T-helper 17 cell (primary cell): ENCODE measurements around the gene FGFBP1. TPM values are rescaled to one million over a fixed set of nuclear protein-coding genes. Genes with fewer than 3 reads are reported as not detected.

Experiments used
- ATAC-seq: fragments of 150-1000 bp; cut with Tn5 transposase; 2 replicates; pipeline ENCODE4 v1.10.0; 2021; ENCODE audit warnings: mild to moderate bottlenecking, moderate library complexity
- DNase-seq, 3 donors: peaks; one replicate each; pipeline versions ENCODE4 v3.0.0 to v3.0.0-alpha.2; 2020 to 2021
- H3K9me3 ChIP-seq: one replicate; pipeline ENCODE4 v1.7.0; 2013; ENCODE audit warnings: low read length, mild to moderate bottlenecking; ENCODE audit not compliant: control insufficient read depth, poor library complexity, severe bottlenecking
- H3K27ac Mint-ChIP-seq: one replicate; pipeline ENCODE4 v1.8.0; 2022; ENCODE audit warnings: mild to moderate bottlenecking, moderate library complexity, mixed read lengths
- H3K27me3 Mint-ChIP-seq: one replicate; pipeline ENCODE4 v1.8.0; 2022; ENCODE audit warnings: mixed read lengths
- H3K36me3 Mint-ChIP-seq: one replicate; pipeline ENCODE4 v1.8.0; 2022; ENCODE audit warnings: low read depth, mixed read lengths
- H3K4me1 Mint-ChIP-seq: one replicate; pipeline ENCODE4 v1.8.0; 2022; ENCODE audit warnings: mild to moderate bottlenecking, mixed read lengths
- H3K4me3 Mint-ChIP-seq: one replicate; pipeline ENCODE4 v1.8.0; 2022; ENCODE audit warnings: mild to moderate bottlenecking, moderate library complexity, mixed read lengths
- total RNA-seq, 4 donors: library from RNA in 2 of 4; stranded (reverse) in 2 of 4; gene quantifications; one replicate each; pipeline ENCODE4 v1.2.3 and lab custom pipeline; 2022 to 2026

FGFBP1 gene
- total RNA-seq, 2 donors from 2014 or later, result not detected

DNA sequence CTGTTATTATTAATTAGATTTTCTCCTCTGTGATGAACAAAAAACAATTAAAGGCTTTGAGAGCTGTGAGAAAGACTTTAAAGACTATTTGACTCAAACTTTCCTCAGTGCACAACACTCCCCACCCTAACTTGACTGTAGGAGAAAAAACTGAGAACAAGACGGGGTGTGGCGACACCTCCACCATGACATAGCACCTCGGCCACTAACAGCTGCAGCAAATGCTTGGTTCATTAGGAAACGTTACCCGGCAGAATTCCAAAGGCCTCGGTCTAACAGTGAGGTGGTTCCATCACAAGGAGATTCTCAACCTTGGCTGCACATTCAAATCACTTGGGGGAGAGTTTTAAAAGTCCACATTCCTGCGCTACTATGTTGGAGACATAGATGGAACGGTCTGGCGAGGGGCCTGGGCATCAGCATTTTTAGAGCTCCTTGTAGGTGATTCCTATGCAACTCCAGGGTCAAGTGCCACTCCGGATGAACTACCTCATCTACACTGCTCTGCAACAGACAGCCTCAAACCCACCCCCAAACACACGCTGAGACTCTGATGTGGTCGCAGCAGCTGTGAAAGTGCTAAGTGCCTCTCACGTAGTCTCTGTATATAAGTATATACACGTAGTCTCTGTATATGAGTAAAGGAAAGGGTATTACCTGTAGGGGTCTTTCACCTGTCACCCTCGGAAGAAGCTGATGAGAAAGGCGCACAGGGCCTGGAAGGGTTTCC is 23.4 kb upstream of the FGFBP1 start:
- Mint-ChIP-seq H3K4me3 (no peak overlapping the region), H3K36me3 (peaks cover 2% of the 10 kb centered on the region), H3K27ac (no peak overlapping the region), H3K4me1 (no peaks in the 10 kb centered on the region), H3K27me3 (peaks cover 33% of the 10 kb centered on the region)
- DNase-seq (no peak), ATAC-seq (no peak)
- peaks cover 3% of the 10 kb centered on the region for H3K9me3 ChIP-seq

DNA sequence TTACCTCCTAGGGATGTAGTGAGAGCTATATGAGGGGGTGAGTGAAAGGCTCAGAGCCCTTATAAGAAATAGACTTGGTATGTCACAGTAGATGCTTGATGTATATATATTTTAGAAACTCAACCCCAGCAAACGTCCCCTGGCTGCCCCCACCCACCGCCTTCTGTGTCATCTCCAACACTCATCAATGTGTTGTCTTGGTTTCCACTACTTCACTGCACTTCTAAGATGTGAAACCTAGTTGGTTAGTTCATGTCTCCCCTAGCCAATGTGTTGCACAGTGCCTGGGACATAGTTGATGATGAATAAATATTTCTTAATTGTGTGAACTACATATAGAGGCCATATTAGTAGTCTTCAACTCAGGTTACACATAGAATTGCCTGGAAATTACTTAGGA is 20.0 kb upstream of the FGFBP1 start:
- ATAC-seq, result no peak
- Mint-ChIP-seq H3K27ac (no peak overlapping the region), H3K36me3 (no peaks in the 10 kb centered on the region), H3K4me3 (no peak overlapping the region), H3K27me3 (peaks cover 36% of the 10 kb centered on the region), H3K4me1 (peaks cover 6% of the 10 kb centered on the region)
- H3K9me3 ChIP-seq, result no peaks in the 10 kb centered on the region
- no peak for DNase-seq

DNA sequence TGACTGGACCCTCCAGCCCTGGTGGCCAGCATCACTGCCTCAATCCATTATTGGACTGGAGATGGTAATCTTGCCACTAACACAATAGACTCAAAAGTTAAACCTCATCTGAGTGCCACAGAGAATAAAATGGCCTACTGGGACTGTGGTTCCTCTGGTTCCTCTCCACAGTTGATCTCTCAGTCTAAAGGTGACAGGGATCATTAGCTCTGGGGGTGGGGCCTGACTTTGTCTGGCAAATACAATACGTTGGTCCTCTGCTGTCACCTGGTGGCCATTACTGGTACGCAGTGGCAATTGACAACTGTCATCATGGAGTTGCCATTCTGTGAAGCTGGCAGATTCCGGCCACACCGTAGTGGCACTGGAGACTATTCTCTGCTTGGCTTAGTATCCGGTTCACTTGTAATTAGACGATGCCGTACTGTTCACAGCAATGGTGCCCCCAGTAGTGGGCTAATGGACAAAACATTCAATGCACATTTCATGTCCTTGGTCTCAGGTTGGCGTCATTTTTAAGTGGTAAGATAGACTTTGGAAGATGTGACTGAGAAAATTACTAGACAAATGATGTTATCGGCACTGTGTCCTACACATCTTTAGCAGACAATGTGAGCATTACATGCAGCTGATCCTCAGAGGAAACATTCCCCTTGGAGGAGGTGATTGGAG is 17.8 kb upstream of the FGFBP1 start:
- DNase-seq, result peak; percentile 19 to 61 (median 30)
- ATAC-seq, result peak; percentile 93
- no peak overlapping the region for H3K4me3 Mint-ChIP-seq
- no peaks in the 10 kb centered on the region for H3K36me3 Mint-ChIP-seq
- H3K4me1 Mint-ChIP-seq, result peaks cover 6% of the 10 kb centered on the region
- no peaks in the 10 kb centered on the region for H3K9me3 ChIP-seq
- peaks cover 32% of the 10 kb centered on the region for H3K27me3 Mint-ChIP-seq
- peak overlapping the region; percentile 67 for H3K27ac Mint-ChIP-seq

DNA sequence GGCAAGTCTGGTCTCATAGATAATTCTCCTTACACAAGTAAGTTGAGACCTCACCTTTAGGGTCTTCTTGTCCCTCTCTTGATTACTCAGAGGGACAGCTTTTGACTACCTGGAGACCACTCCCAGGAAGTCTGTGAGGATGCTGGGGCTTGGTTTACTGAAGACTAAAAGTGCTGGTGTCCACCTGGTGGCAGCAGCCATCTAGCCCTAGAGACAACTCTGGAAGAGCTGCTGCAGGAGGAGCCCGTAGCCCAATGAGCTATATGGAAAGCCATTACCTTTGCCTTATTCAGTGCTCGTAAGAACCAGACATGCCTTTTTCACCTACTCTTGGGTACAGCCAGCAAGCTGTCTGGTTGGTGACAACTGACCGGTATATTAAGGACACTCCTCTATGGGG is 17.1 kb upstream of the FGFBP1 start:
- no peak for ATAC-seq
- peaks cover 6% of the 10 kb centered on the region for H3K4me1 Mint-ChIP-seq
- H3K27ac Mint-ChIP-seq, result no peak overlapping the region
- no peaks in the 10 kb centered on the region for H3K36me3 Mint-ChIP-seq
- DNase-seq, result no peak
- H3K27me3 Mint-ChIP-seq, result peaks cover 32% of the 10 kb centered on the region
- H3K4me3 Mint-ChIP-seq, result no peak overlapping the region
- H3K9me3 ChIP-seq, result no peaks in the 10 kb centered on the region

DNA sequence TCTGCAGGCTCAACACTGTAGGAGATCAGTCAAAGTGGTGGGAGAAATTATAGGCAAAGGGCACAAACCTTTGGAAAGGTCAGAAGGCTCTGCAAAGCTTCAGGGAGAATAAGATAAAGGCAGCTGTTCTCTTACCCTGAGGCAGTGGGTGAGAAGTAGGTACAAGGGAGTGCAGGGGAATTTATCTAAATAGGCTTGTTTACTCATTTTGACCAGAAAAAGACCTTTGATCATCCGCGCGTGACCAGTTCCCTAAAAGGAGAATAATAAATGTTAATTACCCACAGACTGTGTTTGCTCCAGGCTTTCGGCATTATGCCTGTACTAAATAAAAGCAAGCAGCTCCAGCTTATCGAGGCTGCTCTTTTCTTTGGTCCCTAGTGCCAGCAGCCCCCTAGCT is 15.1 kb upstream of the FGFBP1 start:
- H3K36me3 Mint-ChIP-seq, result no peaks in the 10 kb centered on the region
- no peak for DNase-seq
- no peak overlapping the region for H3K4me3 Mint-ChIP-seq
- peaks cover 16% of the 10 kb centered on the region for H3K27me3 Mint-ChIP-seq
- peaks cover 6% of the 10 kb centered on the region for H3K4me1 Mint-ChIP-seq
- H3K9me3 ChIP-seq, result no peaks in the 10 kb centered on the region
- no peak for ATAC-seq
- no peak overlapping the region for H3K27ac Mint-ChIP-seq

DNA sequence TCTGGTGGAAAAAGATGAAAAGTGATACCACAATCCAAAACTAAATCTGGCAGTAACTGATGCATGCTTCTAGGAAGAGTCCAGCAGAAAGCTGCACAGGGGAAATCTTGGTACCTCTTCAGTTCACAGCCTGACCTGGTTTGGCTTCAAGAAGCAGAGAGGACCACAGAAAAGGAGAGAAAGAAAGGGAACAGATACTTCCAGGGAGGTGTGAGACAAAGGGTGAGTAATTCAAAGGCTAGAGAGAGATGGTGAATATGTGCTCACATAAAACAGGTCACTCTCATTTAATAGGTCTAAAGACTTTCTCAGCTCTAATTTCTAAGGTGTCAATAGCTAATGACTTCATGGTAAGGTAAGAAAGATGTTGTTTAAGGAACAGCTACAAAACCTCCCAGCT is 13.2 kb upstream of the FGFBP1 start:
- H3K9me3 ChIP-seq, result no peaks in the 10 kb centered on the region
- no peak overlapping the region for H3K27ac Mint-ChIP-seq
- no peak overlapping the region for H3K4me3 Mint-ChIP-seq
- DNase-seq (no peak), ATAC-seq (no peak)
- H3K27me3 Mint-ChIP-seq, result peaks cover 10% of the 10 kb centered on the region
- no peaks in the 10 kb centered on the region for H3K36me3 Mint-ChIP-seq
- peaks cover 6% of the 10 kb centered on the region for H3K4me1 Mint-ChIP-seq

DNA sequence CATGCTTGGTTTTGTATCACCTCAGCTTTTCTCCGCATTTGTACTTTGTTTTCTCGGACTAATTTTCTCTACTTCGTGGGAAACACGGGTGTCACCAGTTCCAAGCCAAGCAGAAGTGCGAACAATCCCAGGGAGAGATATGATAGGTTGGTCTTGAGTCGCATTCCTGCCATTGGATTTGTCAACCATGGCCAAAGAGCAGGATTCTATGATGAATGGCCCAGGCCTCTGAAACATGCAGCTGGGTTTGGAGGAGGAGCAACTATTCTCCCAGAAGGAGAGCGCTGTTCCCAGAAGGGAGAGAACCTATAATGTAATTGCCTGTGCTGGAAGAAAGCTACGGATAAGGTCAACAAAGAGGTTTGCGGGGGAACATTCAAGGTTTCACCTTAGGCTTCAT is 10.3 kb upstream of the FGFBP1 start:
- ATAC-seq (no peak), DNase-seq (no peak)
- no peak overlapping the region for H3K4me3 Mint-ChIP-seq
- no peak overlapping the region for H3K27ac Mint-ChIP-seq
- no peaks in the 10 kb centered on the region for H3K36me3 Mint-ChIP-seq
- peaks cover 9% of the 10 kb centered on the region for H3K27me3 Mint-ChIP-seq
- no peaks in the 10 kb centered on the region for H3K4me1 Mint-ChIP-seq
- H3K9me3 ChIP-seq, result no peaks in the 10 kb centered on the region

DNA sequence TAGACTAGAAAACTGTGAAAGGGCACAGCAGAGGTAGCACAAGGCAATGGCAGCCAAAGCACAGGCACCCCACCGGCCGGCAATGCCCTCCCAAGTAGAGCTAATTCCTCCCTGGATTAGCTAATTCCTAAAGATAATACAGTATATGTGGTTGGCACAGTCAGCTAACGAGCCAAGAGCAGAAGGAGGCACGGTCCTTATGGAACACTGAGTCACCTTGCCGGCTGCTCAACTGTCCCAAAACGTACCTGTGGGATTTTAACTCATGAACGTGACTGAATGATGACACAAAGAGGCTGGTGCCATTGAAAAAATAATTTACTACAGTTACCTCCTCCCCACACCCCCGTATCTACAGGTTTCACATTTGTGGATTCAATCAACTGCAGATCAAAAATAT is 9.1 kb upstream of the FGFBP1 start:
- no peak overlapping the region for H3K4me3 Mint-ChIP-seq
- H3K9me3 ChIP-seq, result no peaks in the 10 kb centered on the region
- no peaks in the 10 kb centered on the region for H3K4me1 Mint-ChIP-seq
- DNase-seq (no peak), ATAC-seq (no peak)
- no peaks in the 10 kb centered on the region for H3K36me3 Mint-ChIP-seq
- H3K27me3 Mint-ChIP-seq, result peaks cover 13% of the 10 kb centered on the region
- H3K27ac Mint-ChIP-seq, result no peak overlapping the region

DNA sequence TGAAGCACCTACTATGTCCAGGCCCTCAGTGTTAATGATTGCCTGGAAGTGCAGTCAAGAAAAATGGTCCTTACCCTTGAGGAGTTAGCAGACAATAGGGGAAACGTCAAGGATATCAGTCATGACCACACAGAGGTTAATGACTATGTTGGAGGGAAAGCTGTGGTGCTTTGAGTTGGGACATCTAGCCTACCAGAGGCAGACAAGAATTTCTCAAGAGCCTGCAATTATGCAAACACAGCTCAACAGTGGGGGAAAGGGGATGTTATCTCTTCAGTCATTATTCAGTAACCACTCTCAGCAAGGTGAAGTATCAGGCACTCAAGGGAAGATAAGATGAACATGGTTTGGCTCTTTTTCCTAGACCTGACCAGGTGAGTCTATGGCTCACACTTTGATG is 7.0 kb upstream of the FGFBP1 start:
- peaks cover 29% of the 10 kb centered on the region for H3K27me3 Mint-ChIP-seq
- no peak overlapping the region for H3K4me3 Mint-ChIP-seq
- no peaks in the 10 kb centered on the region for H3K9me3 ChIP-seq
- H3K36me3 Mint-ChIP-seq, result no peaks in the 10 kb centered on the region
- H3K27ac Mint-ChIP-seq, result no peak overlapping the region
- DNase-seq, result no peak
- ATAC-seq, result no peak
- H3K4me1 Mint-ChIP-seq, result no peaks in the 10 kb centered on the region

DNA sequence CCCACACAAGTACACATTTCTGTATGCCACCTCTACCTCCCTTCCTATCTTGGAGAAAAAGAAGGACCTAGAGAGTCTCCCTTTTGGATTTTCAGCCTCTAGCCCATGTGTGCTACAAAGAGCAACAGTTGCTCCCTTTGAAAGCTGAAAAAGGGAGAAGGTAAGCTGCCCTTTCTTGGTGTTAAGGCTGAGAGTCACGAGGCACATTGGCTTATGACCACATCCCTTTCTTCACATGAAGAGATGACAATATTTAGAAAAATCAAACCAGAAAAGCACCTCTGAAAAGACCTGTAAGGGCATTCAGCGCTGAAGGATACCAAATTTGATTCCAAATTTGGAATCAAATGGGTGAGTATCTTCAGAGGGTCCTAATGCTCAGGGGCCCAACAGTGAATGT is 6.4 kb upstream of the FGFBP1 start:
- Mint-ChIP-seq H3K4me1 (no peaks in the 10 kb centered on the region), H3K27me3 (peaks cover 35% of the 10 kb centered on the region), H3K27ac (no peak overlapping the region), H3K4me3 (no peak overlapping the region), H3K36me3 (no peaks in the 10 kb centered on the region)
- no peaks in the 10 kb centered on the region for H3K9me3 ChIP-seq
- ATAC-seq, result no peak
- DNase-seq, result no peak

DNA sequence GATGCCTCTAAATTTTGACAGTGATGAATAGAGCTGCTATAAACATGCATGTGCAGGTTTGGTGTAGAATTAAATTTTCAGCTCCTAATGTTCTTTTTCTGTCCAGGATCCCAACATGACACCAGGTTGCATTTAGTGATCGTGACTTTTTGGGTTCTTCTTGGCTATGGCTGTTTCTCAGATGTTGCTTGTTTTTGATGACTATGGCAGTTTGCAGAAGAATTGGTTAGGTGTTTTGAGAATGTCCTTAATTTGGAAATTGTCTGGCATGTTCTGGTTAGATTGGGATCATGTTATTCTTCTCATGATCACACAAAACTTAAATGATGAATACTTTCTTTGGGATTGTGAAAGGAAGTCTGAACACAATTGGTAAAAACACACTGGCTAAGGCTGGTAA is 3.7 kb upstream of the FGFBP1 start:
- Mint-ChIP-seq H3K27ac (no peak overlapping the region), H3K27me3 (peaks cover 56% of the 10 kb centered on the region), H3K4me3 (no peak overlapping the region), H3K36me3 (no peaks in the 10 kb centered on the region), H3K4me1 (no peaks in the 10 kb centered on the region)
- H3K9me3 ChIP-seq, result no peaks in the 10 kb centered on the region
- DNase-seq (no peak), ATAC-seq (no peak)

DNA sequence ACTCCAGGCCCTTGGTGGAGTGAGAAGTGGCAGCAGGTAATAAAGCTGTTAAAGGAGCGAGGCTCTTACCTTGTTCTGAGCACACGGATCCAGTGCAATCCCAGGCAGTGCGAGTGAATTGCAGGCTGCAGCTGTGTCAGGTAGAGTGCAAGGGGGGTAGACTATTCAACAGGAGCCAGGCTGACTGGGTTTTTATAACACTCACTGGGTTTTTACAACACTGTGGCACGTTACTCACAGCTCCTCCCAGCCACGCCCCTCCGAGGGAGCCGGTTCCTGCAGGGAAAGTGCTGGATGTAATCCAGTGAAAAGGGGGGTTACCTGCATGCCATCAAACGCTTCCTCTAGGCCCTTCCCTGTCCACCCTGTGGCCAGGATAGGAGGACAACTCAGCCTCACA is 358 bp downstream of the FGFBP1 start:
- H3K9me3 ChIP-seq, result no peaks in the 10 kb centered on the region
- no peaks in the 10 kb centered on the region for H3K4me1 Mint-ChIP-seq
- H3K27ac Mint-ChIP-seq, result no peak overlapping the region
- peaks cover 81% of the 10 kb centered on the region for H3K27me3 Mint-ChIP-seq
- peaks cover 7% of the 10 kb centered on the region for H3K36me3 Mint-ChIP-seq
- no peak for DNase-seq
- no peak for ATAC-seq
- H3K4me3 Mint-ChIP-seq, result no peak overlapping the region

DNA sequence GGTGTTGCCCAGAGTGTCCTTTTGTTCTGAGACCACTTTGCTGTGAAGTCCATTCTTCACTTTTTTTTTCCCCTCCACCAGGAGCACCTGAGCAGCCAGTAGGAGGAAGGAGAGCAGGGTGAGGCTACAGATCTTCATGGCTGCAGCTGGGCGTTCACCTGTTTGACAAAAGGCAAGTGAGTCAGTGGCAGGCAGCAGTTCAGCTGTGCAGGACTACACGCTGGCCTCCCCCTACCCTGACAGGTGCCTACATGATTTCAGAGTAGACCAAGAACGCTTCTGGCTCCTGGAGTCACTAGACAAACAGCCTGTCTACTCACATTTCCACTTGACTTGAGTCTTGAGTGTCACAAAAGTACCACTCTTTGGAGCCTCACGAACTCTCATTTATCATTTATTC is 2.0 kb downstream of the FGFBP1 start:
- H3K27ac Mint-ChIP-seq, result no peak overlapping the region
- ATAC-seq, result no peak
- no peaks in the 10 kb centered on the region for H3K4me1 Mint-ChIP-seq
- H3K4me3 Mint-ChIP-seq, result no peak overlapping the region
- H3K9me3 ChIP-seq, result no peaks in the 10 kb centered on the region
- no peak for DNase-seq
- H3K27me3 Mint-ChIP-seq, result peaks cover 83% of the 10 kb centered on the region
- H3K36me3 Mint-ChIP-seq, result peaks cover 7% of the 10 kb centered on the region
